ENCODE data around the gene NFKB2.

The NFKB2 gene

DNA sequence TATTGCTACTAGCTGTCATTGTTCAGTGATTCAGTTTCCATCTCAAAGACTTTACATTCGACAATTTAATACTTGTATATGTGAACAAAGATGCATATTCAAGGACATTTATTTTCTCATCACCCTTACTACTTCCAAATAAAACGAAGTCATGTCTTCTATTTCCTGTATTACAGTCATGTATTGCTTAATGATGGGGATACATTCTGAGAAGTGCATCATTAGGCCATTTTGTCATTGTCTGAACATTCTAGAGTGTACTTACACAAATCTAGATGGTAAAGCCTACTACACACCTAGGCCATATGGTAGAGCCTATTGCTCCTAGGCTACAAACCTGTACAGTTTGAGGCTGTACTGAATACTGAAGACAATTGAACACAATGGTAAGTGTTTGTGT, 49.3 kb downstream of the NFKB2 start:
- H3K4me3 ChIP-seq (ENCODE audit: low read length), result no peak overlapping the region
- no peak overlapping the region for H2AFZ ChIP-seq (ENCODE audit: low read depth, low read length)
- peaks cover 3% of the 10 kb centered on the region for H3K4me1 ChIP-seq (ENCODE audit: insufficient read depth, low read length)
- H3K9me3 ChIP-seq (ENCODE audit: low read length), result no peaks in the 10 kb centered on the region
- no peaks in the 10 kb centered on the region for H3K27me3 ChIP-seq (ENCODE audit: insufficient read depth, low read length)
- H3K36me3 ChIP-seq (ENCODE audit: insufficient read depth, low read length), result no peaks in the 10 kb centered on the region

GRCh38 chr10:102449321-102450123, 54.0 kb downstream of the NFKB2 start:
- Histone ChIP-seq H3K4me1 (ENCODE audit: insufficient read depth, low read length) (peaks cover 15% of the 10 kb centered on the region), H3K36me3 (ENCODE audit: insufficient read depth, low read length) (no peaks in the 10 kb centered on the region), H3K27me3 (ENCODE audit: insufficient read depth, low read length) (no peaks in the 10 kb centered on the region), H2AFZ (ENCODE audit: low read depth, low read length) (peak overlapping the region; percentile 29), H3K4me3 (ENCODE audit: low read length) (peak overlapping the region; percentile 62), H3K9me3 (ENCODE audit: low read length) (no peaks in the 10 kb centered on the region)

DNA sequence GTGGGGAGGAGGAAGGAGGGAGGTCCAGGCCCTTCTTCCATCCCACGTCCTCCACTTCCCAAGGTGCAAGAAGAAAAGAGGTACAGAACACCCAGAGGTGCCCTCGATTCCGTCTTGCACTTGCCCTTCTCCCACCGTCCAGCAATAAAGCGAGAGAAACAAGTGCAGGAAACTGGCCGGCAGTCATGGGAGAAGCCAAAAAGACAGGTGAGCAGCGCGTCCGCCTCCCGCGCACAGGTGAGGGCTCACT, 54.5 kb downstream of the NFKB2 start:
- no peaks in the 10 kb centered on the region for H3K36me3 ChIP-seq (ENCODE audit: insufficient read depth, low read length)
- peaks cover 15% of the 10 kb centered on the region for H3K4me1 ChIP-seq (ENCODE audit: insufficient read depth, low read length)
- peak overlapping the region; percentile 29 for H2AFZ ChIP-seq (ENCODE audit: low read depth, low read length)
- H3K27me3 ChIP-seq (ENCODE audit: insufficient read depth, low read length), result no peaks in the 10 kb centered on the region
- H3K4me3 ChIP-seq (ENCODE audit: low read length), result peak overlapping the region; percentile 62
- no peaks in the 10 kb centered on the region for H3K9me3 ChIP-seq (ENCODE audit: low read length)

- H3K9me3 ChIP-seq (ENCODE audit: low read length), result no peaks in the 10 kb centered on the region
- no peaks in the 10 kb centered on the region for H3K27me3 ChIP-seq (ENCODE audit: insufficient read depth, low read length)
- peak overlapping the region; percentile 29 for H2AFZ ChIP-seq (ENCODE audit: low read depth, low read length)
- peak overlapping the region; percentile 62 for H3K4me3 ChIP-seq (ENCODE audit: low read length)
- peaks cover 15% of the 10 kb centered on the region for H3K4me1 ChIP-seq (ENCODE audit: insufficient read depth, low read length)
- no peaks in the 10 kb centered on the region for H3K36me3 ChIP-seq (ENCODE audit: insufficient read depth, low read length)
Observed at GRCh38 chr10:102450374-102451104, 55.0 kb downstream of the NFKB2 start.

DNA sequence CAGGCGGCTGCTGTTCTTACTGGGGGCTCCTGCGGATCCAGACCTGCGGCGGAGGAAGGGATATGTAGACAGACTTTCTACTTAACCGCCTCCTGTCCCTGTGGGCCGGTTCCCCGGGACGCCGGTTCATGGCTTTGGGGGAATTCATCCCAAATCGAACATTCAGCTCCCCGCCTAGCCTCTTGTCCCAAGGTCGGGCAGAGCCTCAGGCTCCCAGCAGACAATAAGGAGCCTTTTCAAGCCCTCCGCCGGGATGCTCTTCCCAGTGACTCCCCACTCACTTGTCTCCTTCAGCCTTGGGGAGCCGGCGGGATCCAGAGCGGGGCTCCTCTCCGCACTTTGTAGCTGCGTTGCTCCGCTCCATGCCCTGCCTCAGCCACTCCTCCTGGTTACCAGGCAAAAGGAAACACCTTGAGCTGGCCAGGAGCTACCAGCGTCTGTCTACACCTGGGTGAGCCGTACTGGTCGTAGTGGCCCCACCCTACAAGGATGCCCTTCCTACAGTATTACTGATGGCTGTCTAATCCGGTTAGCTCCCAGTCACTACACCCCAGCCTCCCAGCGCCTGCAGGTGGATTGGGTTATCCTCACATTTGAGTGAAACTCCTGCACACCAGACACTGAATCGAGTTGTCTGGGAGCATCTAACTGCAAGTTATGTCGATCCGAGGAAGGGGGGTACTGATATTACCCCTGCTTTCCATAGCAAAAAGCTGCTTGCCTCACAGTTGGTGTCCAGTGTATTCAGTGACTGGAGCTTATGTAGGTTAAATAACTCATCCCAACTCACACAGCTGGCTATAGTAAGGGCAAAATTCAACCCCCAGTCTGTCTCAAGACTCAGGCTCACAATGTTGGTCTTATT, 55.8 kb downstream of the NFKB2 start, which contains the start of gene C10orf95:
Gene C10orf95 (minus strand): TSS at position 439 of the 865 bp plus-strand sequence. CDS start 450 bp downstream, outside the sequence.
- Histone ChIP-seq H3K27me3 (ENCODE audit: insufficient read depth, low read length) (no peaks in the 10 kb centered on the region), H2AFZ (ENCODE audit: low read depth, low read length) (peak within 1 kb of the TSS; percentile 29), H3K4me1 (ENCODE audit: insufficient read depth, low read length) (peaks cover 15% of the 10 kb centered on the region), H3K9me3 (ENCODE audit: low read length) (no peaks in the 10 kb centered on the region), H3K4me3 (ENCODE audit: low read length) (peak within 1 kb of the TSS; percentile 62), H3K36me3 (ENCODE audit: insufficient read depth, low read length) (no peaks in the 10 kb centered on the region)

All from neuron (in vitro differentiated cells).